HG02884 (cell line): ENCODE data around the gene SERPINA6.
"Not testable (repeated sequence)": the region's sequence is repeated elsewhere in the genome, so short reads cannot be mapped to it uniquely, and the experiment has no call there.

Source experiments
- ATAC-seq: cut with Tn5 transposase; IDR thresholded peaks from one replicate; pipeline ENCODE4 v1.9.1; 2021; ENCODE audit warnings: mild to moderate bottlenecking, moderate library complexity; ENCODE audit not compliant: unreplicated experiment

The SERPINA6 gene

DNA sequence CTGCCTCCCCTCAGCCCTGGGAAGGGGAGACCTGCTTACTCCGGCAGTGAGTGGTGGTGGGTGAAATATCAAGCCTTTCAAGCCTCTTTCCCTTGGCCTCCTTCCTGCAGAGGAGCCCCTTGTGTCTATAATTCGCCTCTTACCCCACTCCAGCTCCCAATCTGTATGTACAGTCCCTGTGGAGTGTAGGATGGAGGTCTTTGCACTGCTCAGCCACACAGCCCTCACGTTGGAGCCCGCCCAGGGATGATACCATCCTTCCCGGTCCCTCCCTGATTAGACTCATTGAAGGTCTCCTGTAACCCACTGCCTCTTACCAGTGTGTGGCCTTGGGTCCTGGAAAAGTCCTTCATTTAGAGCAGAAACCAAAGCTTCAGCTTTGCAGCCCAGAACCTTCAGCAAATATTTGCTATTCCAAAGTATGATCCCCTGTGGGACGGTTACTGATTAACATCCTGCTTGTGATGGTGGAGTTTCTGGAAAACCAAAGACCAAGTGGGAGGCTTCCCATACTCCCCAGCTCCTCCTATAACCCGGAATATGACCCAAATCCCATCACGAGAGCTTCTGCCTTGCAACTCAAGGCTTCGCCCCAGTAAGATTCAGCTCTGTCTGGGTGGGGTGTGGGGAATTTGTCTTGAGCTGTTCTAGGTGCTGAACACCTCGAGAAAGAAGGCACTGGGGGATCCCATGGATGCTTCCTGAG is 30.1 kb downstream of the SERPINA6 start, which contains the start of gene SERPINA10:
Gene SERPINA10, minus strand, starts transcription at position 397 of the 706 bp plus-strand sequence. CDS start 2,675 bp downstream, outside the sequence.
- ATAC-seq, result no peak

DNA sequence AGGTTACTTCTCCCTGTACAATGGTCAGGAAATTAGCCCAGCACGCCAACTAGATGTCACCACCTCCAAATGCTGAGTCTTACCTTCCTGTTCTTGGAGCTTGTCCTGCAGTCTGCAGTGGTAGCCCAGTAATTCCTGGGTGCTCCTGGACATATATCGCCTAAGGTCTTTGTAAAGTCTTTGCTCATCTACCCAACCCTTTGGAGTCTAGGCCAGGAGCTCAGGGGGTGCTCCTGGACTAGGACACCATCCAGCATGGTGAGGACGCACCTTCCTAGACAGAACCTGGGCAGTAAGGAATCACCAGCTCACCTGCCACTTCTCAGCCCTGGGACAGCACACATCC is 30.6 kb downstream of the SERPINA6 start:
- no peak for ATAC-seq

DNA sequence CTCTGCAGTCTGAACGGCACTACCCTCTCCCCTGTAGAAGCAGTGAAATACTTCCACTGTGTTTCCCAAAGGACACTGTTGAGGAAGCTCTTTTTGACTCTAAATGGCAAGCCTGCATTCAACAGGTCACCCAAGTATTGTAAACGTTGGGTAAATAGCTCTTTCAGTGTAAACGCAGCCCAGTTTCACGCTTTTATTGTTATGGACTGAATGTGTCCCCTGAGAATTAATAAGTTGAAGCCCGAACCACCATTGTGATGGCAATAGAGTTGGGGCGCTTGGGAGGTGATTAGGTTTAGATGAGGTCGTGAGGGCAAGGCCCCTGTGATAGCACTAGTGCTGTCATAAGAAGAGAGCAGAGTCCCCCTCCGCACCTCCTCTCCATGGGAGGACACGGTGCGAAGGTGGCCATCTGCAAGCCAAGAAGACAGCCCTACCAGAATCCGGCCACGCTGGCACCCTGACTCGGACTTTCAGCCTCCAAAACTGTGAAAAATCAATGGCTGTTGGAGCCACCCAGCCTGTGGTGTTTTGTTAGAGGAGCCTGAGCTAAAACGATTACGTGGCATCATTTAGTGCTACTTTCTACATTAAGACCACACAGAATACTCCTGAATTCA is 31.1 kb downstream of the SERPINA6 start:
- ATAC-seq, result no peak

DNA sequence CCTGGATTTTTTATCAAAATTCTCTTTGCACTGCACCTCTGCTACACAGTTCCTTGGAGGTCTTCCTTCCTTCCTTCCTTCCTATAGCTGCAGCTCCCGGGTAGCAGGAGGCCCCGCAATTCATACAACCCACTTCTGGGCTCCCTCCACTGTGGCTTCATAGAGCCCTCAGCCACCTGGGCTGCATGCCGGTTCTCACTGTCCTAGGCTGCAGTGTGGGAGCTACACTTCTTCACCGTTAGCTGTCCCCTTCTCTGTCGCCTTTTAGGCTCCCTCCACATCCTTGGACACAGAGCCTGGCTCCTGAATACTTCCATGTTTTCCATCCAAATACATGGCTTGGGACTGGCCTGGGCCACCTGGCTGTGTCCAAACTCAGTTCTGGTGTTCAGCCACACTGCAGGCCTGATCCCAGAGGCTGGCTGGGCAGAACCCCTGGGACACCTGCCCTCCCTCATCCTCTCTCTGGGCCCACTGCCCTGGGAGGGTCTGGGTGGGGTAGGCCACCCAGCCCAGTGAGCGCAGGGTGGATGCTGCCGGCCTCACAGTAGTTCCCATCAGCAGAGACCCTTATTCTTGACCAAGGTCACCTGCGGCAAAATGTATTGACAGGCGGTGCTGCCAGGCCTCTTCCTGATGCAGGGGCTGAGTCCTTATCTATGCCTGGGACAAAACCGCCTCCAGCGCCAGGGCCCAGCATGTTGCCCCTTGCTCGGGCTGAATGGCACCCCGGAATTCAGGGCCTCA is 31.8 kb downstream of the SERPINA6 start:
- ATAC-seq, result no peak

DNA sequence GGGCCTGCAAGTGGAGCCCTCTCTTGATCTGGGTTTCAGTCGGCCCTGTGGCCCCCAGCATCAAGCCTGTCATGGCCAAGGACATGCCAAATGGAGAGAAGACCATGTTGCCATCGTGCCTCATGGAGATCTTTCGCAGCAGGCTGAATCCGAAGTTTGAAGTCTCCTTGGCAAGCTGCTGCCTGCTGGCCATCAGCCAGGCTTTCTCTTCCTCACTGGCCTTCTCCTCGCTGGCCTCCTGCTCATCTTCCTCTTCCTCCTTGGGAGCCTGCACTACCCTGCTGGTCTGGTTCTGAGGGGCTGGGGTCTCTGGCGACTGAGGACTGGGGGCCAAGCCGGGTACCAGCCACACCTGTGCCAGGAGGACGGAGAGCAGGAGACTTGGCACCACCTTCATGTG is 32.9 kb downstream of the SERPINA6 start:
- ATAC-seq, result no peak

DNA sequence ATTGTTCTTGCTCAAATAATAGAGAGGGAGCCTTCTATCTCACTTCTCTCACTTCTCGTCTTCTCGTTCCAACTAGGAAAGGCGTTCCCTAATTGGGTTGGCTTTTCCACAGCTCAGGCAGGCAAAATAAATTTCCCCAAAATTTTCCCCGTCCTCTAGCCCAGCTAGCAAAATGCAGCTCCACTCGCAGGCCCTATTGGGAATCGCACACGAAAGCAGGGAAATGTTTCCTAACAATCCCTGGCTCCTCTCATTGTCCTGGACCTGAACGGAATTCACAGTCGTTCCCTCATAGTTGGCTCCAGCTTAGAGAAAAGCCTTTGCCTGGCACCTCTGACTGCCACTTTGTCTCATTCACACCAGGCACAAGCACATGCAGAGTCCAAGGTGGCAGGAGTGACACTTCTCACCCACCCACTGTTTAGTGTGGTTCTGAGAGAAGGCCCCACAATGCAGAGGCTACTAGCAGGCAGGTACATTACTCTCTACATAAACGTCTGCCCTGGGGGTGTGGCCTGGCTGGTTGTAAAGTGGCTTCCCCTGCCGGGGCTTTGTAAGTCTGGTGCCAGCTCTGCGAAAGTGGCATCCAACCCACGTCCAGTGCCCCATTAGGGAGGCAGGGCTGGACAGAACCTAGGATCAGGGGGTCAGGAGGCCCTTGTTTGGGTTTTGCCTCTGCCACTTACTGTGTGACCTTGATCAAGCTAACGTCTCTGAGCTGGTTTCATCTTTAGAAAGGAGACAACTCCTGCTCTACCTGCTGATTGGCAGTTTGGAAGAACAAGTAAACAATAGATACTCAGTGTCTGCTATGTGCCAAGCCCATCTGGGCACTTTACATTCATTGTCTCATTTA is 34.3 kb downstream of the SERPINA6 start:
- no peak for ATAC-seq

DNA sequence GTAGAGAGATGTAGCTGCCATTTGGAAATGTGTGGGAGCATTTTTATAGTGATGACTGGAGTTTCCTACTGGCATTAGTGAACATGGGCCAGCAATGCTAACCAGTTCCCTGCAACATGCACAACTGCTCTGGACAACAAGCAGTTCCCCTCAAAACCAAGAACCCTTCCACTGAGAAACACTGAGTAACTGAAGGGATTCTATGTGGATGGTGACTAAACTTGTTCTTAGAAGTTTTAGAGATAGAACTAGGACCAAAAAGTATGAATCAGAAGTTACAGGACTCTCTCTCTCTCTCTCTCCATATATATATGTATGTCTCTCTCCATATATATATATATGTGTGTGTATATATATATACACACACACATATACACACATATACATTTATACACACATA is 38.0 kb downstream of the SERPINA6 start:
- ATAC-seq, result no peak

DNA sequence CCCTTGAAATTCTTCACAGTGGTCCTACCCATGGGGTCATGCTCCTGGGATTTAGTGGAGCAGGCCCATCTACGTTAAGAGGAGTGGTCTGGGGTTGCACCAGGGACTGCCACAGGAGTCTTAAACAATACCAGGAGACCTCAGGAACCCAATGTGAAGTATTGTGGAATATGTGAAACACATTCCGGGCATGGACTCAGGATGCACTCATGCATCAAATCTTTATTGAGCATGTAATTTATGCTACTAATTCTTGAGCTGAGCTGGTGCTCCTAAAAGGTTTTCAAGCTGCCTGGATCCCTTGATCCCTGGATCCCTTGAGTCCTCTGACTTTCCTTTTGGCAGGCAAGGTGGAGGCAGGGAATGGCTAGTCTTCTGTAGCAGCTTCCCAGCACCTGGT is 38.9 kb downstream of the SERPINA6 start:
- no peak for ATAC-seq

DNA sequence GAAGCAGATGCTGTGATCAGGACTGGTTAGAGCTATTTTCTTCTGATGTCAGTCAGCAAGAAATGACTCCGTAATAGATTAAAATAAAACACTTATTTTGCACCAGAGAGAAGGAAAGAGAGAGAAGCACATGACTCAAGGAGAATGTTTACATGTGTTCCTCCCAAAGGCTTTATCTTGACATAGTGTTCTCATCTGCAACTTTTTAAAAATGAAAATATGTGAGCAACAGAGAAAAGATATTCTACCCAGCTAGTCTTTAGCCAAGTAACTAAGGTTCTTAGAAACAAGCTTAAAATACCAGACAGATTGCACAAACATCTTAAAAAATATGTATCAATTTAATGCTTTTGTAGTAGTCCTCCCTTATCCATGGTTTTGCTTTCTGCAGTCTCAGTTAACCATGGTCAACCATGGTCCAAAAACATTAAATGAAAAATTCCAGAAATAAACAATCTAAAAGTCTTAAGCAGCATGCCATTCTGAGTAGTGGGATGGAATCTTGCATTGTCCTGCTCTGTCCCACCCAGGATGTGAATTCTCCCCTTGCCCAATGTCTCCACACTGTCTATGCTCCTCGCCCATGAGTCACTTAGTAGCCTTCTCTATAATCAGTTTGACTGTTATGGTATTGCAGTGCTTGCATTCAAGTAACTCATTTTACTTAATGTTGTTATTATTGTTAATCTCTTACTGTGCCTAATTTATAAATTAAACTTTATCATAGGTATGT is 40.0 kb downstream of the SERPINA6 start:
- no peak for ATAC-seq

DNA sequence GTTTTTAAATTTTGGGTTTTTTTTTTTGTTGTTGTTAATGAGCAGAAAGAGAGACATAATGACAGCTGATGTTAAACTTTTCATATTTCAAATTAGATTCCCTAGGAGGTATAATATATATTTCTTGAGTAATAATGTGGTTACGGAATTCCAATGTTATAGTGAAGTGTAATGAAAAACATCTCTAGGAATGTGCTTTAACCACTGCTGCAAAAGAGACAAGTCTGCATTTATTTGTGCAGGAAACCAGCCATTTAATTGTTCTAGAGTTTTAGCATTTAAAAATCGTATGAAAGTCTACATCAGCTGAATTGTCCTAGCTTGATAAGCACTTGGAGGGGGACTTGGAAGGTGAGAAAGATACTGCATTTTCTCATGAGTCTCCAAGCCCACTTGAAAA is 44.4 kb downstream of the SERPINA6 start:
- no peak for ATAC-seq

DNA sequence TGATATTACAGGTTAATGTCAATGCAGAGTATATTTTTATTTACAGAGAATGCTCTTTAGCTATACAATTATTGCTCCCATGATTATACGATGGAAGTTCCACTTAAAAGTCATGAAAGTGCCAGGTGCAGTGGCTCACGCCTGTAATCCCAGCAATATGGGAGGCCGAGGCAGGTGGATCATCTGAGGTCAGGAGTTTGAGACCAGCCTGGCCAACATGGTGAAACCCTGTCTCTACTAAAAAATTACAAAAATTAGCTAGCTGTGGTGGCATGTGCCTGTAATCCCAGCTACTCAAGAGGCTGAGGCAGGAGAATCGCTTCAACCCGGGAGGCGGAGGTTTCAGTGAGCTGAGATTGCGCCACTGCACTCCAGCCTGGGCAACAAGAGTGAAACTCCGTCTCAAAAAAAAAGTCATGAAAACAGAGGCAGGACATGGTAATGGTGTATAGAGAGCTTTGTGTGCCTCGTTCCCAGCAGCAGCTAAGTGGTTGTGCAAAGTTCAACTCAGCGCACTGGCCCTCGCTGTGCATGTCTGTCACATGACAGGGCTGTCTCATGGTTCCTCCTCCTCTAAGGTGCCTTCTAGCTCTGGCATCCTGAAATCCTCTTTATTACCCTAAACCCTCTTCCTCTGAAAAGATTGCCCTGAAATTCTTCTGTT is 46.1 kb downstream of the SERPINA6 start:
- not testable (repeated sequence) for ATAC-seq

DNA sequence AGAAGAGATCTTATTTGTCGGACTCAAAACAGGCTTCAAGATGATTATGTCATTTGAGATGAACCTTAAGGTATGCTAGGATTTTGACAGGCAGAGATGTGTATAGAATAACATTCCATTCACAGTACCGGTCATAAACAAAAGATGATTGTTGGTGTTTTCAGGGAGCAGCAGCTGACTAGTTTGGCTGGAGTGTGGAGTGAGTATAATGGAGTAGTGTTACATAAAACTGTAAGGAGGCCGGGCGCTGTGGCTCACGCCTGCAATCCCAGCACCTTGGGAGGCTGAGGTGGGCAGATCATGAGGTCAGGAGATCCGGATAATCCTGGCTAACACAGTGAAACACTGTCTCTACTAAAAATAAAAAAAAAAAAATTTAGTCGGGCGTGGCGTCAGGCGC is 54.0 kb downstream of the SERPINA6 start:
- no peak for ATAC-seq

DNA sequence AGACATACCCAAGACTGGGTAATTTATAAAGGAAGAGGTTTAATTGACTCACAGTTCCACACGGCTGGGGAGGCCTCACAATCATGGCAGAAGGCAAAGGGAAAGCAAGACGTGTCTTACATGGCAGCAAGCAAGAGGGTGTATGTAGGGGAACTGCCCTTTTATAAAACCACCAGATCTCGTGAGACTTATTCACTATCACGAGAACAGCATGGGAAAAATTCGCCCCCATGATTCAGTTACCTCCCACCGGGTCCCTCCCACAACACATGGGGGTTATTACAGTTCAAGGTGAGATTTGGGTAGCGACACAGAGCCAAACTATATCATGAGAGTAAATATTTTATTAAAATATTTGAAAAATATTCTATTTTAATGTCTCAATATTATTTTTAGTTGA is 54.6 kb downstream of the SERPINA6 start:
- not testable (repeated sequence) for ATAC-seq

DNA sequence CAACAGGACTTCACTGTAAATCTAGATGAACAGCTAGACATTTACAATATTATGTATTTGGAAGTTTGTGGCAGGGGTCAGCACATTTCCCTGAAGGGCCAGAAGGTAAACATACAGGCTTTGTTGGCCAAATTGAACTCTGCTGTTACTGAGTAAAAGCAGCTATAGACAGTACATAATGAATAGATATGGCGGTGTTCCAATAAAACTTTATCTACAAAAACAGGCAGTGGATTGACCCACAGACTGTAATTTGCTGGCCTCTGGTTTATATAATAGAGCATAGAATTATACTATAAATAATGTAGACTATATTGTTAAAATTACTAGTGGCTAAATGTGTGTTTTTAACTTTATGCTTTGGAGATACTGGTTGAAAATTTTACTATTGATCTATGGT is 55.8 kb downstream of the SERPINA6 start:
- no peak for ATAC-seq

DNA sequence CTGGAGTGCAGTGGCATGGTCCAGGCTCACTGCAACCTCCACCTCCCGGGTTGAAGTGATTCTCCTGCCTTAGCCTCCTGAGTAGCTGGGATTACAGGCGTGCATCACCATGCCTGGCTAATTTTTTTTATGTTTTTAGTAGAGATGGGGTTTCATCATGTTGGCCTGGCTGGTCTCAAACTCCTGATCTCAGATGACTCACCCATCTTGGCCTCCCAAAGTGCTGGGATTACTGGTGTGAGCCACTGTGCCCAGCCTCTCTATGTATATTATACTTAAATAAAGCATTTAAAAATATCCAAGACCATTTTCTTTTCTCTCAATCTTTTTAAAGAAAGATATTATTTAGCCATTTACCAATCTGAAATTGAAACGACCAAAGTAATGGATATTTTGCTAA is 58.9 kb downstream of the SERPINA6 start:
- ATAC-seq, result not testable (repeated sequence)
